ENCODE measurements around the gene AUNIP.
A peak's percentile ranks its signal among the peaks of the same experiment; 100 is the strongest.

AUNIP gene

GRCh38 chr1:25889470-25889869 lies 30.2 kb upstream of the AUNIP start:
- no peak for DNase-seq (ENCODE audit: low read depth in 3 of 3)

- DNase-seq (ENCODE audit: low read depth in 3 of 3), result no peak
These were observed 29.2 kb upstream of the AUNIP start for GRCh38 chr1:25888426-25888987.

- no peak for DNase-seq (ENCODE audit: low read depth in 3 of 3)
These were observed 26.3 kb upstream of the AUNIP start for GRCh38 chr1:25885602-25886001.

- DNase-seq (ENCODE audit: low read depth in 3 of 3), result no peak
These were observed 22.0 kb upstream of the AUNIP start for GRCh38 chr1:25881266-25881665.

- DNase-seq (ENCODE audit: low read depth in 3 of 3), result no peak
These were observed 21.3 kb upstream of the AUNIP start for GRCh38 chr1:25880518-25880917.

GRCh38 chr1:25879675-25880074 lies 20.4 kb upstream of the AUNIP start:
- DNase-seq (ENCODE audit: low read depth in 3 of 3), result no peak

- DNase-seq (ENCODE audit: low read depth in 3 of 3), result no peak
These were observed 19.4 kb upstream of the AUNIP start for GRCh38 chr1:25878690-25879089.

- DNase-seq (ENCODE audit: low read depth in 3 of 3), result no peak
These were observed 17.9 kb upstream of the AUNIP start for GRCh38 chr1:25877155-25877554.

- no peak for DNase-seq (ENCODE audit: low read depth in 3 of 3)
These were observed 17.4 kb upstream of the AUNIP start for GRCh38 chr1:25876693-25877077.

GRCh38 chr1:25875856-25876692 lies 16.8 kb upstream of the AUNIP start:
- no peak for DNase-seq (ENCODE audit: low read depth in 3 of 3)

- DNase-seq (ENCODE audit: low read depth in 3 of 3), result peak; percentile 17 to 58 (median 41)
These were observed 16.0 kb upstream of the AUNIP start, which contains the start of gene PAQR7 for GRCh38 chr1:25875154-25875855. TSS of gene PAQR7 (minus strand) at chr1:25875708. CDS start at chr1:25863839, 11,869 bp downstream.

- DNase-seq (ENCODE audit: low read depth in 3 of 3), result peak in 1 of 3 donors; percentile 8
These were observed 15.4 kb upstream of the AUNIP start for GRCh38 chr1:25874635-25875153.

- DNase-seq (ENCODE audit: low read depth in 3 of 3), result no peak
These were observed 15.0 kb upstream of the AUNIP start for GRCh38 chr1:25874209-25874608.

- no peak for DNase-seq (ENCODE audit: low read depth in 3 of 3)
These were observed 13.9 kb upstream of the AUNIP start for GRCh38 chr1:25873120-25873519.

- DNase-seq (ENCODE audit: low read depth in 3 of 3), result no peak
These were observed 13.5 kb upstream of the AUNIP start for GRCh38 chr1:25872713-25873112.

GRCh38 chr1:25871704-25872494 lies 12.6 kb upstream of the AUNIP start:
- DNase-seq (ENCODE audit: low read depth in 3 of 3), result no peak

GRCh38 chr1:25871086-25871703 lies 11.9 kb upstream of the AUNIP start:
- no peak for DNase-seq (ENCODE audit: low read depth in 3 of 3)

GRCh38 chr1:25870614-25871013 lies 11.4 kb upstream of the AUNIP start:
- no peak for DNase-seq (ENCODE audit: low read depth in 3 of 3)

- DNase-seq (ENCODE audit: low read depth in 3 of 3), result no peak
These were observed 10.8 kb upstream of the AUNIP start for GRCh38 chr1:25869909-25870606.

- DNase-seq (ENCODE audit: low read depth in 3 of 3), result no peak
These were observed 8.1 kb upstream of the AUNIP start for GRCh38 chr1:25867210-25867991.

All from stimulated activated CD4-positive, alpha-beta T cell treated with anti-CD3 and anti-CD28 coated beads, TNF-alpha, amount 100 ng/mL, for 48 hours (primary cell).